ENCODE data around the gene SH3BP4.

The SH3BP4 gene

GRCh38 chr2:234954551-234954992 is 2.8 kb downstream of the SH3BP4 start:
- peak overlapping the region; percentile 78 for H3K27ac ChIP-seq

GRCh38 chr2:234955091-234955591 is 3.3 kb downstream of the SH3BP4 start:
- H3K27ac ChIP-seq: no peak overlapping the region
- no peak for TF ChIP-seq CTCF (conservative IDR thresholded peaks at IDR 0.05)

More at GRCh38 chr2:234954551-234954992, 2.8 kb downstream of the SH3BP4 start:
- TF ChIP-seq CTCF (conservative IDR thresholded peaks at IDR 0.05): no peak

GRCh38 chr2:234955971-234956509 is 4.2 kb downstream of the SH3BP4 start:
- H3K27ac ChIP-seq: no peak overlapping the region
- TF ChIP-seq CTCF (conservative IDR thresholded peaks at IDR 0.05): no peak

GRCh38 chr2:234957834-234958135 is 6.0 kb downstream of the SH3BP4 start:
- no peak overlapping the region for H3K27ac ChIP-seq

GRCh38 chr2:234958311-234958710 is 6.5 kb downstream of the SH3BP4 start:
- no peak for TF ChIP-seq CTCF (conservative IDR thresholded peaks at IDR 0.05)
- no peak overlapping the region for H3K27ac ChIP-seq

More at GRCh38 chr2:234957834-234958135, 6.0 kb downstream of the SH3BP4 start:
- TF ChIP-seq CTCF (conservative IDR thresholded peaks at IDR 0.05): no peak

- no peak for TF ChIP-seq CTCF (conservative IDR thresholded peaks at IDR 0.05)
- no peak overlapping the region for H3K27ac ChIP-seq
Observed at GRCh38 chr2:234958746-234959395, 7.1 kb downstream of the SH3BP4 start.

- no peak overlapping the region for H3K27ac ChIP-seq
- no peak for TF ChIP-seq CTCF (conservative IDR thresholded peaks at IDR 0.05)
Observed at GRCh38 chr2:234960175-234961088, 8.6 kb downstream of the SH3BP4 start.

Measured in VCaP (cell line).